ENCODE measurements around the gene PEX7. TPM values are rescaled to one million over a fixed set of nuclear protein-coding genes. Genes with fewer than 3 reads are reported as not detected.
A peak's percentile ranks its signal among the peaks of the same experiment; 100 is the strongest.
"Not testable (repeated sequence)": the region's sequence is repeated elsewhere in the genome, so short reads cannot be mapped to it uniquely, and the experiment has no call there.

Gene PEX7
- total and polyA plus RNA-seq, 2 experiments from 2014 or later, result 13.7 to 15.7 TPM

- TF ChIP-seq CTCF (IDR thresholded peaks at IDR 0.05; ENCODE audit: low read depth, low read length), result no peak
- no peak for DNase-seq (ENCODE audit: low read depth in 1 of 2, low spot score in 1 of 2)
- Histone ChIP-seq H3K27ac (no peak overlapping the region), H3K27me3 (peaks cover 28% of the 10 kb centered on the region), H3K36me3 (no peaks in the 10 kb centered on the region), H3K9me3 (ENCODE audit: low read depth) (no peaks in the 10 kb centered on the region), H3K4me1 (ENCODE audit: low read depth) (no peaks in the 10 kb centered on the region), H3K4me3 (no peak overlapping the region)
Measured at GRCh38 chr6:136787726-136788068, 34.7 kb upstream of the PEX7 start.

GRCh38 chr6:136788069-136788902 lies 34.1 kb upstream of the PEX7 start:
- peak in 1 of 2 donors; percentile 81 for DNase-seq (ENCODE audit: low read depth in 1 of 2, low spot score in 1 of 2)
- Histone ChIP-seq H3K4me3 (no peak overlapping the region), H3K27me3 (peaks cover 28% of the 10 kb centered on the region), H3K36me3 (no peaks in the 10 kb centered on the region), H3K4me1 (ENCODE audit: low read depth) (no peaks in the 10 kb centered on the region), H3K27ac (no peak overlapping the region), H3K9me3 (ENCODE audit: low read depth) (no peaks in the 10 kb centered on the region)
- no peak for TF ChIP-seq CTCF (IDR thresholded peaks at IDR 0.05; ENCODE audit: low read depth, low read length)

GRCh38 chr6:136789440-136789839 lies 33.0 kb upstream of the PEX7 start:
- DNase-seq (ENCODE audit: low read depth in 1 of 2, low spot score in 1 of 2); H3K36me3 ChIP-seq; H3K27ac ChIP-seq; H3K9me3 ChIP-seq (ENCODE audit: low read depth); H3K4me3 ChIP-seq; H3K4me1 ChIP-seq (ENCODE audit: low read depth): not testable (repeated sequence)
- peaks cover 28% of the 10 kb centered on the region for H3K27me3 ChIP-seq

GRCh38 chr6:136790411-136791295 lies 31.7 kb upstream of the PEX7 start:
- no peak overlapping the region for H3K27ac ChIP-seq
- TF ChIP-seq CTCF (IDR thresholded peaks at IDR 0.05; ENCODE audit: low read depth, low read length), result no peak
- H3K27me3 ChIP-seq, result peaks cover 28% of the 10 kb centered on the region
- peak overlapping the region; percentile 60 for H3K4me3 ChIP-seq
- no peaks in the 10 kb centered on the region for H3K4me1 ChIP-seq (ENCODE audit: low read depth)
- H3K9me3 ChIP-seq (ENCODE audit: low read depth), result no peaks in the 10 kb centered on the region
- no peak for DNase-seq (ENCODE audit: low read depth in 1 of 2, low spot score in 1 of 2)
- no peaks in the 10 kb centered on the region for H3K36me3 ChIP-seq

GRCh38 chr6:136791296-136792094 lies 30.9 kb upstream of the PEX7 start:
- H3K27me3 ChIP-seq, result peaks cover 28% of the 10 kb centered on the region
- DNase-seq (ENCODE audit: low read depth in 1 of 2, low spot score in 1 of 2), result peak; percentile 48 to 75
- peak overlapping the region; percentile 60 for H3K4me3 ChIP-seq
- H3K36me3 ChIP-seq, result no peaks in the 10 kb centered on the region
- no peak overlapping the region for H3K27ac ChIP-seq
- no peak for TF ChIP-seq CTCF (IDR thresholded peaks at IDR 0.05; ENCODE audit: low read depth, low read length)
- H3K4me1 ChIP-seq (ENCODE audit: low read depth), result no peaks in the 10 kb centered on the region
- no peaks in the 10 kb centered on the region for H3K9me3 ChIP-seq (ENCODE audit: low read depth)
